IMR-90 (cell line): ENCODE data around the gene DPY19L1.

ENCODE experiments used
- BHLHE40 ChIP-seq: fragments of 150-350 bp; IDR thresholded peaks from 2 replicates; pipeline ENCODE4 v1.6.1; 2016; ENCODE audit warnings: mild to moderate bottlenecking, low read depth, low read length
- CEBPB ChIP-seq: IDR thresholded peaks from 2 replicates; pipeline ENCODE4 v1.6.1; 2012; ENCODE audit warnings: low read depth, low read length, improper control_type of control experiment
- CHD1 ChIP-seq: IDR thresholded peaks from 2 replicates; pipeline ENCODE4 v1.6.1; 2012; ENCODE audit warnings: low read depth, low read length, improper control_type of control experiment
- CTCF ChIP-seq: conservative IDR thresholded peaks from 2 replicates; pipeline ENCODE4 v1.5.1; 2012; ENCODE audit warnings: mild to moderate bottlenecking, low read depth, low read length, improper control_type of control experiment
- ELK1 ChIP-seq: fragments of 150-350 bp; IDR thresholded peaks from 2 replicates; pipeline ENCODE4 v1.6.1; 2016; ENCODE audit warnings: low read depth, mild to moderate bottlenecking, low read length, moderate library complexity, borderline replicate concordance
- MAFK ChIP-seq: IDR thresholded peaks from 2 replicates; pipeline ENCODE4 v1.6.1; 2012; ENCODE audit warnings: low read depth, low read length, improper control_type of control experiment
- MXI1 ChIP-seq: IDR thresholded peaks from 2 replicates; pipeline ENCODE4 v1.6.1; 2012; ENCODE audit warnings: low read depth, mild to moderate bottlenecking, low read length, moderate library complexity, borderline replicate concordance
- POLR2A ChIP-seq: IDR thresholded peaks from 2 replicates; pipeline ENCODE4 v1.6.1; 2012; ENCODE audit warnings: mild to moderate bottlenecking, low read depth, low read length
- RFX5 ChIP-seq: IDR thresholded peaks from 2 replicates; pipeline ENCODE4 v1.8.0; 2012; ENCODE audit warnings: low read depth, mild to moderate bottlenecking, low read length, moderate library complexity
- USF2 ChIP-seq: fragments of 150-350 bp; IDR thresholded peaks from 2 replicates; pipeline ENCODE4 v1.6.1; 2017; ENCODE audit warnings: mild to moderate bottlenecking, antibody characterized with exemption, low read length, low read depth

- no peak for TF ChIP-seq POLR2A
- no peak for TF ChIP-seq CTCF
- TF ChIP-seq BHLHE40, result no peak
- TF ChIP-seq CEBPB, result no peak
- TF ChIP-seq CHD1, result no peak
- no peak for TF ChIP-seq MAFK
- no peak for TF ChIP-seq RFX5
- no peak for TF ChIP-seq USF2
- no peak for TF ChIP-seq MXI1
- no peak for TF ChIP-seq ELK1
Observed at GRCh38 chr7:34879871-34880270, 157.4 kb downstream of the DPY19L1 start.
